HL-60 (cell line): ENCODE data around the gene SLC26A1.

Experiments used
- DNase-seq, 2 experiments: peaks; one replicate each; pipeline ENCODE4 v3.0.0-alpha.2; 2010 to 2020; ENCODE audit warnings: low read depth in 1 of 2, low spot score in 1 of 2
- H3K27ac ChIP-seq: fragments of 250-450 bp; sonication (Bioruptor Pico); replicated peaks from 2 replicates; pipeline ENCODE4 v1.5.1; 2020; ENCODE audit warnings: mild to moderate bottlenecking, moderate library complexity
- H3K27me3 ChIP-seq: fragments of 250-450 bp; sonication (Bioruptor Pico); 2 replicates; pipeline ENCODE4 v1.5.1; 2021; ENCODE audit warnings: mild to moderate bottlenecking, moderate library complexity; ENCODE audit not compliant: insufficient read depth, poor library complexity, severe bottlenecking
- H3K4me3 ChIP-seq: replicated peaks from 2 replicates; pipeline ENCODE4 v1.5.1; 2011; ENCODE audit warnings: mild to moderate bottlenecking, control low read depth, low read length; ENCODE audit not compliant: insufficient read depth
- GABPA ChIP-seq: IDR thresholded peaks from 2 replicates; pipeline ENCODE4 v1.6.1; 2012; ENCODE audit warnings: low read depth
- POLR2AphosphoS5 ChIP-seq: IDR thresholded peaks from 2 replicates; pipeline ENCODE4 v1.6.1; 2012; ENCODE audit warnings: low read depth
- SPI1 ChIP-seq: IDR thresholded peaks from 2 replicates; pipeline ENCODE4 v1.6.1; 2012; ENCODE audit warnings: low read depth, mild to moderate bottlenecking, borderline replicate concordance
- TF ChIP-seq, protein P1 (sequence below): IDR thresholded peaks from 2 replicates; pipeline ENCODE4 v1.6.1; 2012; ENCODE audit warnings: low read depth; ENCODE audit not compliant: insufficient replicate concordance
- TF ChIP-seq, protein P2 (sequence below): IDR thresholded peaks from one replicate; pipeline ENCODE4 v1.5.1; 2011; ENCODE audit warnings: low read length, control low read depth, inconsistent platforms; ENCODE audit not compliant: insufficient read depth

The SLC26A1 gene

DNA sequence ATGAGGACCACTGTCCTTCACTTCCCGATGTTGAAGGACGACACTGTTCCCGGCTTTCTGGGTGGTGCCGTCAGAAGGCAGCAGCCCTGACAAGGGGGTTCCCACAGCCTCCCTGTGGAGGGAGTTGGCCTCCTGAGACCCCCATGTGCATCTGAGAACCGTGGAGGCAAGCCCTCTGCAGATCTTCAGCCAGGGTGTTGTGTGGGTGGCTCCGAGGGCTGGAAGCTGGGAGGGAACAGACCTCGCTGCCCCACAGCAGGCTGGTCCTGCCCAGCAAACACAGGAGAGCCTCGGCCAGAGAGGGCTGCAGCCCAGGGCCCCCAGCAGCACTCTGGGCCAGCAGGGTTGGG lies 36.0 kb downstream of the SLC26A1 start:
- no peak for TF ChIP-seq GABPA
- DNase-seq = no peak
- H3K27me3 ChIP-seq = no peaks in the 10 kb centered on the region
- no peak overlapping the region for H3K27ac ChIP-seq
- H3K4me3 ChIP-seq = no peak overlapping the region

DNA sequence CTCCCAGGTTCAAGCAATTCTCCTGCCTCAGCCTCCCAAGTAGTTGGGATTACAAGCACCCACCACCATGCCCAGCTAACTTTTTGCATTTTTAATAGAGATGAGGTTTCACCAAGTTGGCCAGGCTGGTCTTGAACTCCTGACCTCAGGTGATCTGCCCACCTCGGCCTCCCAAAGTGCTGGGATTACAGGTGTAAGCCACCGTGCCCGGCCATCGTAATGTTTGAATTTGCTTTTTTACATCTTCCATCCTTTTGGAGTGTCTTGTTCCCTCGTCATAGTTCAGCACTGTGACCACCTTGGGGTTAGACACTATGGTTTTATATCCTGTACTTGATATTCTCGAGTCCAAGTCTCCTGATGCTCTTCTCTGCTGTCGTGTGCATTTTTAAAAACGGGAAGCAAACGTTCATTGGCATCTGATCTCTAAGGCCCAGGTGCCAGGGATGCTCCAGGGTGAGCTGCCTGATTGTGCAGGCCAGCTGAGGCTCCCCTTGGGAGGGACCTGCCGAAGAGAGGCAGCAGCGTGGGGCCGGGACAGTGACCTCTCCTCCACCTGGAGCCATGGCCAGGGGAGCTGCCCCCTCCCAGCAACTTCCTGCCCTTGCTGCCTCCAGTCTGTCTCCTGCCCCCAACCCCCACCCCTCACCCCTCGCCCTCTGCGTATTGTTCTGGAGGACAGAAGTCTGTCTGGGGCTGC lies 36.5 kb downstream of the SLC26A1 start:
- no peak overlapping the region for H3K27ac ChIP-seq
- no peak for TF ChIP-seq POLR2AphosphoS5
- TF ChIP-seq, protein P1, sequence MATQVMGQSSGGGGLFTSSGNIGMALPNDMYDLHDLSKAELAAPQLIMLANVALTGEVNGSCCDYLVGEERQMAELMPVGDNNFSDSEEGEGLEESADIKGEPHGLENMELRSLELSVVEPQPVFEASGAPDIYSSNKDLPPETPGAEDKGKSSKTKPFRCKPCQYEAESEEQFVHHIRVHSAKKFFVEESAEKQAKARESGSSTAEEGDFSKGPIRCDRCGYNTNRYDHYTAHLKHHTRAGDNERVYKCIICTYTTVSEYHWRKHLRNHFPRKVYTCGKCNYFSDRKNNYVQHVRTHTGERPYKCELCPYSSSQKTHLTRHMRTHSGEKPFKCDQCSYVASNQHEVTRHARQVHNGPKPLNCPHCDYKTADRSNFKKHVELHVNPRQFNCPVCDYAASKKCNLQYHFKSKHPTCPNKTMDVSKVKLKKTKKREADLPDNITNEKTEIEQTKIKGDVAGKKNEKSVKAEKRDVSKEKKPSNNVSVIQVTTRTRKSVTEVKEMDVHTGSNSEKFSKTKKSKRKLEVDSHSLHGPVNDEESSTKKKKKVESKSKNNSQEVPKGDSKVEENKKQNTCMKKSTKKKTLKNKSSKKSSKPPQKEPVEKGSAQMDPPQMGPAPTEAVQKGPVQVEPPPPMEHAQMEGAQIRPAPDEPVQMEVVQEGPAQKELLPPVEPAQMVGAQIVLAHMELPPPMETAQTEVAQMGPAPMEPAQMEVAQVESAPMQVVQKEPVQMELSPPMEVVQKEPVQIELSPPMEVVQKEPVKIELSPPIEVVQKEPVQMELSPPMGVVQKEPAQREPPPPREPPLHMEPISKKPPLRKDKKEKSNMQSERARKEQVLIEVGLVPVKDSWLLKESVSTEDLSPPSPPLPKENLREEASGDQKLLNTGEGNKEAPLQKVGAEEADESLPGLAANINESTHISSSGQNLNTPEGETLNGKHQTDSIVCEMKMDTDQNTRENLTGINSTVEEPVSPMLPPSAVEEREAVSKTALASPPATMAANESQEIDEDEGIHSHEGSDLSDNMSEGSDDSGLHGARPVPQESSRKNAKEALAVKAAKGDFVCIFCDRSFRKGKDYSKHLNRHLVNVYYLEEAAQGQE = no peak
- TF ChIP-seq GABPA = no peak
- no peak for TF ChIP-seq SPI1
- TF ChIP-seq, protein P2, sequence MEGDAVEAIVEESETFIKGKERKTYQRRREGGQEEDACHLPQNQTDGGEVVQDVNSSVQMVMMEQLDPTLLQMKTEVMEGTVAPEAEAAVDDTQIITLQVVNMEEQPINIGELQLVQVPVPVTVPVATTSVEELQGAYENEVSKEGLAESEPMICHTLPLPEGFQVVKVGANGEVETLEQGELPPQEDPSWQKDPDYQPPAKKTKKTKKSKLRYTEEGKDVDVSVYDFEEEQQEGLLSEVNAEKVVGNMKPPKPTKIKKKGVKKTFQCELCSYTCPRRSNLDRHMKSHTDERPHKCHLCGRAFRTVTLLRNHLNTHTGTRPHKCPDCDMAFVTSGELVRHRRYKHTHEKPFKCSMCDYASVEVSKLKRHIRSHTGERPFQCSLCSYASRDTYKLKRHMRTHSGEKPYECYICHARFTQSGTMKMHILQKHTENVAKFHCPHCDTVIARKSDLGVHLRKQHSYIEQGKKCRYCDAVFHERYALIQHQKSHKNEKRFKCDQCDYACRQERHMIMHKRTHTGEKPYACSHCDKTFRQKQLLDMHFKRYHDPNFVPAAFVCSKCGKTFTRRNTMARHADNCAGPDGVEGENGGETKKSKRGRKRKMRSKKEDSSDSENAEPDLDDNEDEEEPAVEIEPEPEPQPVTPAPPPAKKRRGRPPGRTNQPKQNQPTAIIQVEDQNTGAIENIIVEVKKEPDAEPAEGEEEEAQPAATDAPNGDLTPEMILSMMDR = no peak
- no peaks in the 10 kb centered on the region for H3K27me3 ChIP-seq
- no peak overlapping the region for H3K4me3 ChIP-seq
- DNase-seq = no peak

DNA sequence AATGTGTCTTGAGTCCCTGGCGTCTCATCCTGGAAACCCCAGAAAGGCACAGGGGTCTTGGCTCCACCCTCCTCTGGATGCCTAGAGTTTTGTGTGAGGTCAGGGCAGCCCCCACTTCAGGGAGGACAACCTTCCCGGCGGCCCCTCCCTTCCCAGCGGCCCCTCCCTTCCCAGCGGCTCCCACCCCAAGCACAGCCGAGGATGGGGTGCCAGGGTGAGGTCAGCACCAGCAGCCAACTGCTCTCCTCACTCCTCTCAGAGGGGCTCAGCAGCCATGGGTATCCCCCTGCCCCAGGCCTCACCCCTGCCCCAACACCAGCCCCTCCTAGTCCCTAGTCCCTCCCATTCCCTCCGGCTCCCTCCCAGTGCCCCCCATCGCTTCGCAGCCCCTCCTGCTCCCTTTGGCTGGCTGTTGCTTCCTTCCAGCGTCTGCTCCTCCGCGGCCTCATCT lies 37.2 kb downstream of the SLC26A1 start:
- TF ChIP-seq SPI1 = no peak
- no peak for TF ChIP-seq GABPA
- TF ChIP-seq, protein P1 = no peak
- TF ChIP-seq POLR2AphosphoS5 = no peak
- TF ChIP-seq, protein P2 = no peak
- no peak overlapping the region for H3K4me3 ChIP-seq
- H3K27ac ChIP-seq = no peak overlapping the region
- H3K27me3 ChIP-seq = no peaks in the 10 kb centered on the region
- DNase-seq = no peak

DNA sequence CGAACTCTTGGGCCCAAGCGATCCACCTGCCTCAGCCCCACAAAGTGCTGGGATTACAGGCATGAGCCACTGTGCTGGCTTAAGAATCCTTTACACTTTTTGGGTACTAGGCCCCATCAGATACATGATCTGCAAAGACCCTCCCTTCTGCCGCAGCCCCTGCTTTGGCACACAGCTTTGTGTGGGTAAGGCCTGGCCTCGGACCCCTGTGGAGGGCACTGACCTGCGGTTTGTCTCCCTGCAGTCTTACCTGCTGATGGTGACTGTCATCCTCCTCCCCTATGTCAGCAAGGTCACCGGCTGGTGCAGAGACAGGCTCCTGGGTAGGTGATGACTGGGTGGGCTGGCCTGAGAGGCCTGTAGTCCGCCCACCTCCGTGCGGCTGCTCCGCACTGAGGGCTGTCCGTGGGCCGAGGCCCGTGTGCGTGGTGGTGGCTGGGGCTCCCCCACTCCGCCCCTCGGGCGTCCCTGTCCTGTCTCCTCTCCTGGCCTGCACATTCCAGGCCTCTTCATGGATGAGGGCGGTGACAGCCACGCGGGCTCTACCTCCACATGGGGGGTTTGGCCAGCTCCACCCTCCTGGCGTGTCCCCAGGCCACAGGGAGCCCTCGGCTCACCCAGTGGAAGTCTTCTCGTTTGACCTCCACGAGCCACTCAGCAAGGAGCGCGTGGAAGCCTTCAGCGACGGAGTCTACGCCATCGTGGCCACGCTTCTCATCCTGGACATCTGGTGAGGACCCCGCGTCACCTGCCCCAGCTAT lies 37.9 kb downstream of the SLC26A1 start:
- DNase-seq = no peak
- TF ChIP-seq POLR2AphosphoS5 (no peak), GABPA (no peak)
- TF ChIP-seq, protein P1 = no peak
- TF ChIP-seq, protein P2 = no peak
- H3K27ac ChIP-seq = no peak overlapping the region
- H3K27me3 ChIP-seq = no peaks in the 10 kb centered on the region
- no peak overlapping the region for H3K4me3 ChIP-seq
